Measurements from ENCODE around the gene RNF208. TPM values are rescaled to one million over a fixed set of nuclear protein-coding genes. Genes with fewer than 3 reads are reported as not detected.

The RNF208 gene
- total and polyA plus RNA-seq, 2 donors (not counting 1 experiment from before 2014, with no cell fraction given) = 1.1 to 1.4 TPM

GRCh38 chr9:137192448-137192780, 29.6 kb downstream of the RNF208 start:
- H3K27me3 ChIP-seq (replicated peaks in 1 of 4; ENCODE audit: control extremely low read depth in 1 of 4, control insufficient read depth in 3 of 4, insufficient read depth in 4 of 4, low read length in 3 of 4) = no peaks in the 10 kb centered on the region
- peaks cover 82% of the 10 kb centered on the region for H3K79me2 ChIP-seq (ENCODE audit: control insufficient read depth, insufficient read depth, low read length)
- intact Hi-C loops (cut with micrococcal nuclease) = no loop called here
- no peak overlapping the region for H3K27ac ChIP-seq (ENCODE audit: low read length in 2 of 2)
- WGBS (ENCODE audit: insufficient coverage) = 98% methylated on average over 4 of the region's 10 CpGs
- DNase-seq = no peak
- H3K4me1 ChIP-seq (ENCODE audit: control insufficient read depth in 2 of 2, insufficient read depth in 2 of 2, low read length in 2 of 2) = peaks cover 15 to 25% of the 10 kb centered on the region in 2 donors
- peaks cover 0 to 3% (median 0%) of the 10 kb centered on the region in 3 donors for H3K9me3 ChIP-seq (ENCODE audit: control extremely low read depth in 1 of 3, control insufficient read depth in 2 of 3, insufficient read depth in 1 of 3, low read length in 2 of 3)
- no peaks in the 10 kb centered on the region for H3K9me3 Mint-ChIP-seq (ENCODE audit: insufficient read depth)
- no peak overlapping the region for H3K9ac ChIP-seq (ENCODE audit: low read length)
- H3K4me3 Mint-ChIP-seq = no peak overlapping the region
- no peaks in the 10 kb centered on the region for H3K27me3 Mint-ChIP-seq
- peaks cover 23% of the 10 kb centered on the region for H3K4me1 Mint-ChIP-seq
- TF ChIP-seq CTCF (IDR thresholded peaks at IDR 0.05) (no peak), EZH2 (IDR thresholded peaks at IDR 0.05; ENCODE audit: borderline replicate concordance, insufficient read depth, low read depth, low read length, poor library complexity, severe bottlenecking) (no peak)
- no peak overlapping the region for H2AFZ ChIP-seq (ENCODE audit: insufficient read depth, low read depth, low read length, poor library complexity, severe bottlenecking)
- ATAC-seq (ENCODE audit: low read depth) = no peak
- ChIA-PET CTCF (interaction anchor here (1.1 kb wide), 1 partner anchor 74 kb away, joined by 3 read pairs; no protein-coding TSS in a partner anchor), POLR2A (no interaction called here)
- H3K4me2 ChIP-seq (replicated peaks; ENCODE audit: low read depth, low read length, poor library complexity, severe bottlenecking) = no peak overlapping the region
- no peak overlapping the region for H3K27ac Mint-ChIP-seq
- peaks cover 40% of the 10 kb centered on the region for H4K20me1 ChIP-seq (ENCODE audit: control insufficient read depth, insufficient read depth, low read length, poor library complexity, severe bottlenecking)
- H3K4me3 ChIP-seq (ENCODE audit: control extremely low read depth in 1 of 5, extremely low read depth in 1 of 5, insufficient read depth in 1 of 5, low read depth in 2 of 5, low read length in 4 of 5) = no peak overlapping the region
- peaks cover 0 to 19% of the 10 kb centered on the region in 2 experiments for H3K36me3 ChIP-seq (replicated peaks in 1 of 2; ENCODE audit: control extremely low read depth in 1 of 2, control insufficient read depth in 1 of 2, extremely low read depth in 1 of 2, insufficient read depth in 2 of 2, low read length in 1 of 2)

GRCh38 chr9:137191691-137192447, 30.2 kb downstream of the RNF208 start:
- TF ChIP-seq EZH2 (IDR thresholded peaks at IDR 0.05; ENCODE audit: borderline replicate concordance, insufficient read depth, low read depth, low read length, poor library complexity, severe bottlenecking) (no peak), CTCF (IDR thresholded peaks at IDR 0.05) (no peak)
- no peak overlapping the region for H3K27ac ChIP-seq (ENCODE audit: low read length in 2 of 2)
- H3K4me1 Mint-ChIP-seq = peaks cover 28% of the 10 kb centered on the region
- no peak overlapping the region for H2AFZ ChIP-seq (ENCODE audit: insufficient read depth, low read depth, low read length, poor library complexity, severe bottlenecking)
- H3K27me3 Mint-ChIP-seq = no peaks in the 10 kb centered on the region
- no peak overlapping the region for H3K4me3 Mint-ChIP-seq
- peaks cover 0 to 19% of the 10 kb centered on the region in 2 experiments for H3K36me3 ChIP-seq (replicated peaks in 1 of 2; ENCODE audit: control extremely low read depth in 1 of 2, control insufficient read depth in 1 of 2, extremely low read depth in 1 of 2, insufficient read depth in 2 of 2, low read length in 1 of 2)
- H3K9me3 ChIP-seq (ENCODE audit: control extremely low read depth in 1 of 3, control insufficient read depth in 2 of 3, insufficient read depth in 1 of 3, low read length in 2 of 3) = peaks cover 0 to 3% (median 0%) of the 10 kb centered on the region in 3 donors
- peaks cover 39% of the 10 kb centered on the region for H4K20me1 ChIP-seq (ENCODE audit: control insufficient read depth, insufficient read depth, low read length, poor library complexity, severe bottlenecking)
- no peak overlapping the region for H3K4me2 ChIP-seq (replicated peaks; ENCODE audit: low read depth, low read length, poor library complexity, severe bottlenecking)
- intact Hi-C loops (cut with micrococcal nuclease) = no loop called here
- H3K4me3 ChIP-seq (ENCODE audit: control extremely low read depth in 1 of 5, extremely low read depth in 1 of 5, insufficient read depth in 1 of 5, low read depth in 2 of 5, low read length in 4 of 5) = no peak overlapping the region
- 98% methylated on average over 21 of the region's 22 CpGs for WGBS (ENCODE audit: insufficient coverage)
- no peak overlapping the region for H3K9ac ChIP-seq (ENCODE audit: low read length)
- H3K27ac Mint-ChIP-seq = no peak overlapping the region
- ChIA-PET POLR2A (no interaction called here), CTCF (interaction anchor here (1.1 kb wide), 1 partner anchor 74 kb away, joined by 3 read pairs; no protein-coding TSS in a partner anchor)
- H3K27me3 ChIP-seq (replicated peaks in 1 of 4; ENCODE audit: control extremely low read depth in 1 of 4, control insufficient read depth in 3 of 4, insufficient read depth in 4 of 4, low read length in 3 of 4) = no peaks in the 10 kb centered on the region
- H3K9me3 Mint-ChIP-seq (ENCODE audit: insufficient read depth) = no peaks in the 10 kb centered on the region
- H3K79me2 ChIP-seq (ENCODE audit: control insufficient read depth, insufficient read depth, low read length) = peaks cover 85% of the 10 kb centered on the region
- no peak for ATAC-seq (ENCODE audit: low read depth)
- H3K4me1 ChIP-seq (ENCODE audit: control insufficient read depth in 2 of 2, insufficient read depth in 2 of 2, low read length in 2 of 2) = peaks cover 20 to 31% of the 10 kb centered on the region in 2 donors
- DNase-seq = no peak

Data from B cell (primary cell).